SJCRH30 (cell line): ENCODE data around the gene CEP152. TPM values are rescaled to one million over a fixed set of nuclear protein-coding genes. Genes with fewer than 3 reads are reported as not detected.

Experiments
- total RNA-seq: library from RNA; depleted of rRNA; stranded (reverse); fragments of >200 nt; shearing (Covaris generic); gene quantifications from 2 replicates; pipeline ENCODE4 v1.2.3, GENCODE V29; 2014; rRNA removed

CEP152 gene
- total RNA-seq, 1 experiment from 2014 or later: 31.8 TPM

Other genes with a start within 250 kb of the CEP152 start
- 31.6 and 33.5 TPM in 2 replicates for gene FBN1, start 165.4 kb downstream of the CEP152 start, total RNA-seq
- 149 and 164 TPM in 2 replicates for gene EID1, start 67.1 kb upstream of the CEP152 start, total RNA-seq
- 1.2 and 1.8 TPM in 2 replicates for gene SHC4, start 152.8 kb upstream of the CEP152 start, total RNA-seq
- 19.3 and 23.5 TPM in 2 replicates for gene SECISBP2L, start 235.4 kb upstream of the CEP152 start, total RNA-seq